HepG2 (cell line): Measurements from ENCODE around the gene SERTAD4. TPM values are rescaled to one million over a fixed set of nuclear protein-coding genes. Genes with fewer than 3 reads are reported as not detected.

Source experiments
- ATAC-seq: fragments of 200-7000 bp; cut with Tn5 transposase; 3 replicates; pipeline ENCODE4 v1.9.1; 2020; ENCODE audit warnings: mild to moderate bottlenecking, moderate library complexity
- BruUV-seq: library from RNA; stranded (reverse); fragments of 400-500 nt; replicated peaks from 2 replicates; lab custom pipeline; 2021; lab: Mats Ljungman, UMichigan
- CTCF ChIA-PET: fragments of 300-600 bp; formaldehyde crosslinking; extraction: SDS; loops from one replicate; lab custom pipeline; 2021; ENCODE audit warnings: low total read pairs, inconsistent platforms, low intra/inter-chr PET ratio; lab: Yijun Ruan, JAX
- POLR2A ChIA-PET: fragments of 350-600 bp; sonication (Branson Sonifier 250); formaldehyde crosslinking; loops from one replicate; lab custom pipeline; 2020; ENCODE audit warnings: antibody characterized with exemption, inconsistent platforms; lab: Yijun Ruan, JAX
- DNase-seq: peaks from one replicate; pipeline ENCODE4 v3.0.0-alpha.2; 2015; ENCODE audit warnings: low spot score
- FAIRE-seq: peaks from 3 replicates; lab custom pipeline; 2011; peaks lifted over from hg19 to GRCh38; lab: Jason Lieb, UNC
- H2AFZ ChIP-seq: one replicate; pipeline ENCODE4 v1.6.1; 2011; ENCODE audit warnings: low read length, inconsistent platforms
- H3K27ac ChIP-seq: fragments of 300-600 bp; 3 replicates; pipeline ENCODE4 v1.8.0; 2011; ENCODE audit warnings: mixed run types, mild to moderate bottlenecking, mixed read lengths, low read length, inconsistent platforms; ENCODE audit not compliant: insufficient read depth; ENCODE audit errors: extremely low read length
- H3K27me3 ChIP-seq, 2 experiments: fragments of 200-600 bp in 1 of 2; 2 replicates in 1 of 2; 3 replicates in 1 of 2; pipeline versions ENCODE4 v1.6.0 to v1.8.0; 2011; ENCODE audit warnings: low read length in 2 of 2, mild to moderate bottlenecking in 2 of 2, moderate library complexity in 2 of 2, inconsistent platforms in 1 of 2; ENCODE audit not compliant: insufficient read depth in 2 of 2, control insufficient read depth in 1 of 2
- H3K36me3 ChIP-seq, 2 experiments: fragments of 200-600 bp in 1 of 2; replicated peaks in 1 of 2; 2 replicates in 1 of 2; 3 replicates in 1 of 2; pipeline versions ENCODE4 v1.5.1 to v1.8.0; 2011; ENCODE audit warnings: low read length in 2 of 2, inconsistent platforms in 1 of 2; ENCODE audit not compliant: insufficient read depth in 2 of 2, control insufficient read depth in 1 of 2
- H3K4me1 ChIP-seq: 2 replicates; pipeline ENCODE4 v1.5.1; 2012; ENCODE audit warnings: low read length, inconsistent platforms; ENCODE audit not compliant: insufficient read depth
- H3K4me2 ChIP-seq: 2 replicates; pipeline ENCODE4 v1.6.0; 2011; ENCODE audit warnings: low read depth, low read length, inconsistent platforms
- H3K4me3 ChIP-seq, 3 experiments: fragments of 200-600 bp in 1 of 3; sonication (generic), shearing (Covaris generic) in 1 of 3; replicated peaks in 1 of 3; 2 replicates each; pipeline ENCODE4 v1.5.1; 2011 to 2016; ENCODE audit warnings: low read length in 3 of 3, inconsistent platforms in 2 of 3, low read depth in 2 of 3, mild to moderate bottlenecking in 2 of 3, control low read depth in 1 of 3, mixed read lengths in 1 of 3; ENCODE audit not compliant: insufficient read depth in 1 of 3
- H3K79me2 ChIP-seq: one replicate; pipeline ENCODE4 v1.6.1; 2011; ENCODE audit warnings: low read length, inconsistent platforms; ENCODE audit not compliant: insufficient read depth
- H3K9ac ChIP-seq: 2 replicates; pipeline ENCODE4 v1.6.0; 2011; ENCODE audit warnings: mild to moderate bottlenecking, low read depth, low read length, inconsistent platforms; ENCODE audit not compliant: insufficient read depth
- H3K9me3 ChIP-seq: 2 replicates; pipeline ENCODE4 v1.5.1; 2012; ENCODE audit warnings: mild to moderate bottlenecking, low read length
- H4K20me1 ChIP-seq: 2 replicates; pipeline ENCODE4 v1.6.0; 2011; ENCODE audit warnings: inconsistent platforms, mild to moderate bottlenecking, low read length, moderate library complexity; ENCODE audit not compliant: insufficient read depth
- HDAC6 ChIP-seq: fragments of 200-600 bp; sonication (generic); IDR thresholded peaks from 2 replicates; pipeline ENCODE4 v1.7.0; 2017; ENCODE audit warnings: mild to moderate bottlenecking, antibody characterized with exemption, low read length, low read depth
- KLF12 ChIP-seq: sonication (generic); formaldehyde crosslinking; IDR thresholded peaks from 2 replicates; pipeline ENCODE4 v1.4.0; 2020; ENCODE audit warnings: missing genetic modification reagents, borderline replicate concordance
- NCOA5 ChIP-seq: sonication (generic); formaldehyde crosslinking; IDR thresholded peaks from 2 replicates; pipeline ENCODE4 v1.4.0; 2020; ENCODE audit warnings: missing genetic modification reagents
- NFKBIZ ChIP-seq: IDR thresholded peaks from 2 replicates; pipeline ENCODE4 v1.6.1; 2018; ENCODE audit warnings: missing genetic modification reagents, missing compliant biosample characterization
- NR2C2 ChIP-seq: sonication (generic); formaldehyde crosslinking; IDR thresholded peaks from 2 replicates; pipeline ENCODE4 v1.4.0; 2020; ENCODE audit warnings: missing genetic modification reagents, mild to moderate bottlenecking, moderate library complexity, borderline replicate concordance
- ONECUT2 ChIP-seq: sonication (generic); formaldehyde crosslinking; IDR thresholded peaks from 2 replicates; pipeline ENCODE4 v1.4.0; 2020; ENCODE audit warnings: missing genetic modification reagents
- TEAD2 ChIP-seq: sonication (generic); formaldehyde crosslinking; IDR thresholded peaks from 2 replicates; pipeline ENCODE4 v1.9.0; 2021; ENCODE audit warnings: missing genetic modification reagents
- TMF1 ChIP-seq: sonication (generic); formaldehyde crosslinking; IDR thresholded peaks from 2 replicates; pipeline ENCODE4 v1.8.1; 2022; ENCODE audit warnings: low read depth, missing genetic modification reagents
- ZSCAN30 ChIP-seq: sonication (generic); formaldehyde crosslinking; IDR thresholded peaks from 2 replicates; pipeline ENCODE4 v1.5.0; 2020; ENCODE audit warnings: mild to moderate bottlenecking, missing genetic modification reagents
- WGBS: methylation state at CpG from one replicate; pipeline ENCODE4 v1.1.6; 2017; ENCODE audit warnings: low lambda C conversion rate; 5-methylcytosine and 5-hydroxymethylcytosine counted together
- in situ Hi-C: cut with HindIII; loops from 2 replicates; pipeline ENCODE4 v1.10.0; 2017; ENCODE audit warnings: low pct_unique_long_range_greater_than_20kb; ENCODE audit not compliant: extremely low pct_ligation_motif_present
- intact Hi-C: fragments of 100-400 bp; cut with micrococcal nuclease; formaldehyde crosslinking; loops from one replicate; pipeline ENCODE4 v1.10.0; 2022; ENCODE audit not compliant: unreplicated experiment
- polyA plus RNA-seq, 8 experiments: library from polyadenylated mRNA; depleted of rRNA in 3 of 8; stranded (reverse) in 7 of 8; unstranded in 1 of 8; fragments of >200 nt; fragmentation: Illumina TruSeq in 4 of 8; extraction: Trizol in 4 of 8; gene quantifications; 2 replicates each; pipeline versions ENCODE4 v1.2.1 to v1.2.3, GENCODE V29; 2011 to 2016; ENCODE audit warnings: low read depth in 4 of 8, missing spikeins in 1 of 8, mixed read lengths in 1 of 8; ENCODE audit not compliant: insufficient read depth in 1 of 8
- total RNA-seq, 5 experiments: library from RNA; depleted of rRNA; stranded (reverse); fragments of >200 nt; fragmentation: Illumina TruSeq; extraction: Trizol; gene quantifications; 2 replicates each; pipeline ENCODE4 v1.2.3, GENCODE V29; 2016; ENCODE audit warnings: low read depth in 1 of 5
- TF ChIP-seq, protein P1 (sequence below): sonication (generic); formaldehyde crosslinking; IDR thresholded peaks from 2 replicates; pipeline ENCODE4 v1.4.0; 2020; ENCODE audit warnings: mild to moderate bottlenecking, missing genetic modification reagents

Gene SERTAD4
- total and polyA plus RNA-seq, 2 of the 13 experiments (the other 11 are each of a cell fraction or from before 2014, with no cell fraction given) = not detected

- ATAC-seq (no peak), DNase-seq (no peak), FAIRE-seq (no peak)
- TF ChIP-seq KLF12 (no peak), NCOA5 (CRISPR knock-in tag) (no peak), TEAD2 (no peak), ZSCAN30 (CRISPR knock-in tag) (no peak), HDAC6 (no peak), ONECUT2 (CRISPR knock-in tag) (no peak), NR2C2 (no peak), NFKBIZ (no peak), TMF1 (CRISPR knock-in tag) (no peak)
- TF ChIP-seq, protein P1, sequence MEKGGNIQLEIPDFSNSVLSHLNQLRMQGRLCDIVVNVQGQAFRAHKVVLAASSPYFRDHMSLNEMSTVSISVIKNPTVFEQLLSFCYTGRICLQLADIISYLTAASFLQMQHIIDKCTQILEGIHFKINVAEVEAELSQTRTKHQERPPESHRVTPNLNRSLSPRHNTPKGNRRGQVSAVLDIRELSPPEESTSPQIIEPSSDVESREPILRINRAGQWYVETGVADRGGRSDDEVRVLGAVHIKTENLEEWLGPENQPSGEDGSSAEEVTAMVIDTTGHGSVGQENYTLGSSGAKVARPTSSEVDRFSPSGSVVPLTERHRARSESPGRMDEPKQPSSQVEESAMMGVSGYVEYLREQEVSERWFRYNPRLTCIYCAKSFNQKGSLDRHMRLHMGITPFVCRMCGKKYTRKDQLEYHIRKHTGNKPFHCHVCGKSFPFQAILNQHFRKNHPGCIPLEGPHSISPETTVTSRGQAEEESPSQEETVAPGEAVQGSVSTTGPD (CRISPR knock-in tag) = no peak
- Histone ChIP-seq H3K36me3 (no peaks in the 10 kb centered on the region), H3K9ac (no peak overlapping the region), H3K27ac (no peak overlapping the region), H3K4me2 (no peak overlapping the region), H3K4me1 (no peaks in the 10 kb centered on the region), H3K79me2 (no peaks in the 10 kb centered on the region), H3K9me3 (no peaks in the 10 kb centered on the region), H3K27me3 (peaks cover 0 to 4% of the 10 kb centered on the region in 2 experiments; a peak in 1 of 5 replicates), H2AFZ (no peak overlapping the region), H4K20me1 (no peaks in the 10 kb centered on the region), H3K4me3 (no peak overlapping the region)
- ChIA-PET POLR2A (no interaction called here), CTCF (no interaction called here)
- WGBS = 2% methylated on average over 6 of the region's 6 CpGs
- in situ Hi-C loops = no loop called here
- intact Hi-C loops = no loop called here
- BruUV-seq = no TSS peak
These were observed 10.1 kb upstream of the SERTAD4 start for GRCh38 chr1:210222340-210223006.
